Muscle of arm (tissue), 12 donors: ENCODE results near the gene UGT8. TPM values are rescaled to one million over a fixed set of nuclear protein-coding genes. Genes with fewer than 3 reads are reported as not detected.
"Not testable (repeated sequence)": the region's sequence is repeated elsewhere in the genome, so short reads cannot be mapped to it uniquely, and the experiment has no call there.

Experiments
- DNase-seq: peaks from one replicate; pipeline ENCODE4 v3.0.0-alpha.2; 2013
- polyA plus RNA-seq, 12 donors: library from polyadenylated mRNA; unstranded; fragments of 120-200 nt; gene quantifications; one replicate each; pipeline ENCODE4 v1.2.1, GENCODE V29; 2013; ENCODE audit not compliant: insufficient read length in 12 of 12

UGT8 gene
- polyA plus RNA-seq, 12 donors: 0.31 to 14.6 (median 0.59) TPM; not detected in 1

DNA sequence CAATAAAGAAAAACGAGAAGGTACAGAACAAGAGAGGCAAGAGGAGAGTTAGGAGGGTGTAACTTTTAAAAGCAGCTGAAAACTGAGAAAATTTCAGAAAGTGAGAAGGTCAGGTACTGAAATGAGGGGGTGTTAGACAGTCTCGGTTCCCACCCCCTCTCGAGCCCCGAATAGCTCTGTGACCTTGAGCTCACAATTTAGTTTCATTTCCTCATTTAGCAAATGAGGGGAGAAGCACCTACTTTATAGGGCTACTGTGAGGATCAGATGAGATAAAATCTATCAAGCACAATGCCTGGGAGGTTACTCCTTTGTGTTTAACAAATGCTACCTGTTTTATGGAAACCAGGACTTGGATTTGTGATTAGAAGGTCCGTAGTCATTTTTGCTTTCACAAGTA is 4.9 kb downstream of the UGT8 start:
- DNase-seq: no peak

DNA sequence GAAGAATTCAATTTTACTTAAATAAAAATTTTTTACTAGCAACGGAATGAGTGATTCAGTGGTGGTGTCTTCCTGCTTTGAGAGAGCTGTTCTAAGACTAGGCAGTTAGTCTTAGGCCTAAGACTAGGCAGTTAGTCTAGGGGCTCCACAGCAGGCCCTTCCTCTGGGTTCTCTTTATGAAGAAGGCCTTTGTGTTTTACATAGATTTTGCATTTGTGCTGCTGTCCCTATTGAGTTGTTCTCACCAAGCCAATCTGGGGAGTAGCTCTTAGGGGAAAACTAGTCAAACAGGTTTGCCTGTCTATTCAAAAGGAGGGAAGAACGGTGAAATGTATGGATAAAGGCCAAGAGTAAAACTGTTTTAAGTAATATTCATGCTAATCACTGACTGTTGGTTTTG is 7.6 kb downstream of the UGT8 start:
- no peak for DNase-seq

DNA sequence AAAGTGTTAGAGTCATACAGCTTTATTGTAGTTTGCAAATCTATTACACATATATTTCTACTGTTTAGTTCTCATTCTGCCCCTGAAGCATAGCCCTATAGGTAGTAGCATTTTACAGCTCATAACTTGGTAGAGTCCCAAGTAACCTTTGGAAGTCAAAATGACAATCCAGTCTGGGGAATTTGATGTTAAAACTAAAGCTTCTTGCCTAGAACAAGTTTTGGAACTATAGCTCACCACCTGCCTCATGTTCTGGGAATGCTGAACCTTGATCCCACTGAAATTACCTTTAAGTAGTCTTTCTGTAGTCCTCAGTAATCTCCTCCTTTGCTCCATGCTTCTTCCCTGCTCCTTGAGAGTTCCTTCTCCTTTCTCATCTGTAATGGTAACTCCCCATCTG is 8.4 kb downstream of the UGT8 start:
- no peak for DNase-seq

DNA sequence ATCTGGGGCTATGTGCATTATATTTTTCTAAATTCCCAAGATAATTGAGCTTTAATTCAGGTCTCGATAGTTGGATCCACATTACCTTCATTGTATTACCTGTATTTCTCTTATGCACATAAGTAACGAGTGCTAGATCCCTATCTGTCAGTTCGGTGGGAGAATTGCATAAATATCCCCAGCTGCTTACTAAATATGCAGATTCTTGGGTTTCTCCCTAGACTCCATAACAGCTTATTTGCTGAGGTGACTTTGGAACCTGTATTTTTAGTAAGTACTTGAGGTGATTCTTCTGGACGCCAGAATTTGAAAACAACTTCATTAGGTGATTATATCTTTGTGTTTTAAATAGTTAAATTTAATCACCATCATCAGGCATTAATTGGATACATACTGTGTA is 15.0 kb downstream of the UGT8 start:
- DNase-seq: no peak

DNA sequence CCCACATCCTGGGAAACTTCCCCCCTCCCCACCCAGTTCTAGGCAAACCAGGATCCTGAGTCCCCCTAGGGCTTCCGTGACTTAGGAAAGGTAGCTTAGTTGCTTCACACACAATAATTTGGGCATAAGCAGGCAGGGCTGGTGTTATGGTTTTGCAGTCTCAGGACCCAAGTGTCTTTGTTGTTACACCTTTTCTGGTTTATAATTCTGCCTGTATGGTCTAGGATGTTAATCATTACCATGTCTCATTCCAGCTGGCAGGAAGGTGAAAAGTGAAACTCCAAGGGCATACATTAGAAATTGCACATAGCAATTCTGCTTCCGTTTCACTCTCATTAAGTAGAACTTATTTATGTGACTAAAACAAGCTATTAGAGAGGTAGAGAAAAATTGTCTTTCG is 16.8 kb downstream of the UGT8 start:
- no peak for DNase-seq

DNA sequence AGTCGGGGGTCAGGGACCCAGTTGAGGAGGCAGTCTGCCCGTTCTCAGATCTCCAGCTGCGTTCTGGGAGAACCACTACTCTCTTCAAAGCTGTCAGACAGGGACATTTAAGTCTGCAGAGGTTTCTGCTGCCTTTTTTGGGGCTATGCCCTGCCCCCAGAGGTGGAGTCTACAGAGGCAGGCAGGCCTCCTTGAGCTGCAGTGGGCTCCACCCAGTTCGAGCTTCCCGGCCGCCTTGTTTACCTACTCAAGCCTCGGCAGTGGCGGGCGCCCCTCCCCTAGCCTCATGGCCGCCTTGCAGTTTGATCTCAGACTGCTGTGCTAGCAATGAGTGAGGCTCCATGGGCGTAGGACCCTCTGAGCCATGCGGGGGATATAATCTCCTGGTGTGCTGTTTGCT is 17.4 kb downstream of the UGT8 start:
- DNase-seq: not testable (repeated sequence)

DNA sequence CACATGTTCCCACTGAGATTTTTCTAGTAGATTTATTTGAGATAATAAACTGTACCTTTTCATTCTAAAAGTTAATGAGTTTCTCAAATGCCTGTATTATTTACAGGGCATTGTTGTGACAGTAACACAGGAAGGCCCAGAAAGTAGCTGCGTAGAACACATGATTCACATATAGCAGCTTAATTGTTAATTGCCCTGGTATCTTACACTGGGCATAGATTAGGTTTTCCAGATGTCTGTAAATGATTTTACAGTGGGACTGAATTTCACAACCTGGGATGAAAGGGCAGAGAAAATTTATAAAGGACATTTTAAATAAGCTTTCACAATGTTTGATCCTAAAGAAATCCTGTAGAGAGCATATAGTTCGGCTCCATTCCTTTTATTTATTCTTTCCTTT is 27.6 kb downstream of the UGT8 start:
- no peak for DNase-seq

DNA sequence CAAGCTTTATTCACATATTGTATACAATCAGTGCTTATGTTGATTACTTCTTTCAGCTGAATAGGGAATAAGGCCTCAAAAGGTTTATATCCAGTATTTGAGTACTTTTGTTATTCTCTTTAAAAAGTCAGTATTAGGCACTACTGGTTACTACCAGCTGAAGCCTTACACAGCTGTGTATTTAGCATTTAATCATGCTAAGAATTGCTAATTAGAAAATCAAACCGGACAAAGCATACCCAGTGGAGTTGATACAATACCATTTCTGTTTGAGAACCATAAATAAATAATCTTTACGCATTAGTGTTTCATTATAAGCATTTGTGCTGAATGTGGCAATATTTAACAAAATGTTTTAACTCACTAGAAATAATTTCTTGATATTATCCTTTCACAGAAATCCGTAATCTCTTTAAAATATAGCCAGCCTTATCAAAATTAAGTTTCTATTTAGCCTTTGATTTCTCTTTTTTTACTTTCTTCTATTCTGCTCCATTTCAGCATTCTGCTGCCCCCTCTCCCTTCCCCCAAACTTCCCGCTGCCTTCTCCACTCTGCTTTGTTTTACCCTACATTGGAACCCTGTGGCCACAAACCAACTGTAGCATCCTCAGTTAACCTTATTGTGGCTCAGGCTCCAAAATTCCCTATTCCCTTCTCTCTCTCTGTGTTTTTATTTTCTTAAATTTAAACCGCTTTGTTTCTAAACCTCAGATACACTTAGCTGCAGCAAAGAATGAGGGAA is 37.8 kb downstream of the UGT8 start:
- no peak for DNase-seq

DNA sequence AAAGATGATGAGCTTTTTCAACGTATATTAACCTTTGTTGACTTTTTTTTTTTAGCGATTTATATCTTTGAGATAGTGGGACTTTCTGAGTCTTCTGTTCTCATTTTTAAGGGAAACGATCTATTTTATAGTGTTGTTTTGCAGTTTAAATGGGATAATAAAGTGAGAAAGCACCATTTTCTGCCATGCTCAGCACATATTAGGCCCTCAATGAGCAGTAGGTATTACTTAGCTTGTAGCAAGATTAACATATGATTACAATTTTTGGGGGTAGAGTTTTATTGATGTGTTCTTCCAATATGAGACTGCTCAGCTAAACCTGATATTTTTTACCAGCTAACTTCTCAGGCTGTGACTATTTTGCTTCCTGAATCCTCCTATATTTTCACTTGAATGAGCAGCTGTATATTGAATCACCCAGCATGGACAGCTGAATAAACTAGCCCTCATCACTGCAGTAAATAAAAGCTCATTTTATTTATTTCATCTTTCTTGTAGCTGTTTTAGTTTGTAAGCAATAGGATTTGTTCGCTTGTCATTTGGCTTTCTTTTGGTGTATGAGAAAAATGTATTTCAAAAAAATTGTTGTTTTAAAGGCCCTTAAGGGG is 43.7 kb downstream of the UGT8 start:
- no peak for DNase-seq

DNA sequence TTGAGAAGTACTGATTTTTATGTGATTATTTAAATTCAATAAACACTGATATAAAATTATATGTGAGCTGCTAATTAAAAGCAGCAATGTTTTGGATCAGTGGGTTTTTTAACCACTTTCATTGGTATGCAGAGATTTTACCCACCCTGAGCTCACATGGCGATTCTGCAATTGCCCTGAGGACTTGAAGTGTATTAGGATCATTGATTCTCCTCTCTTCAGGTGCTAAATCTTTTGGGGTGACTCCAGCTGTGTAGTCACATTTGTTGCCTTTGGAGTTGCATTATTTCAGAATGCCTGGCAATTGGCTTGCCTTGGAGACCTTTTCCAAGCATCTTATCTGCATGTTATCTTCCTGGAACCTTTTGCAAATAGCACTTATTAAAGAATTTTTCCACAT is 51.3 kb downstream of the UGT8 start:
- DNase-seq: no peak

DNA sequence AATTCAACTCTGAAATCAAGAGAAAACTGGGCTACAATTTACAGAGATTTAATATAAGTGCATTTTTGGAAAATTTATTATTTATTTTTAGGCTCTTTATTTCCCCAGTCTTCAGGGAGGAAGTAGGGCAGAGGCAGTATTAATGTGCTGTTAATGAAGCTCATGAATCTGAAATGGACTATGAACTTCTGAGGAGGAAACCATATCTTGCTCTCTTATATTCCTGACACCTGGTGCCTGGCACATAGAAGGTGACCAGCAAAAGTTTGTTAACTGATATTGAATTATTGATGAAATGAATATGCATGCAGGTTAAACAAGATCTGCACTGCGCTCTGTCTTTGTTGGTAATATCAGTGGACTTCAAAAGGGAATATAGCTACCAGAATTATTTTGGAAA is 55.1 kb downstream of the UGT8 start:
- no peak for DNase-seq

DNA sequence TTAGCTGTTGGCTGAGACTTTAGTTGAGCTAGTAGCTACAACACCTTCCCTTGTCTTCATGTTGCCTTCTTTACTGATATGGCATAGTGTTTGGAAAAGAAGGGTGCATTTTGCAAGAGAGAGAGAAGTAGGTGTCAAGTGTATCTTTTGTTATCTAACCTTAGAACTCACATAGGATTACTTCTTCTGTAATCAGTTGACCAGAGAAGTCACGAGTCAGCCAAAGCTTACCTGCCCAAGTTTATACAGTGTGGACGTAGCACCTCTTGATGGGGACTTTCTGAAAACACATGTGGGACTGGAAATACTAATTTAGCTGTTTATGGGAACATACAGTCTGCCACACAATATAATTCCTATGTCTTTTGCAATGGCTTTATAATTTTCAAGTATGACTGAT is 56.0 kb downstream of the UGT8 start:
- no peak for DNase-seq

DNA sequence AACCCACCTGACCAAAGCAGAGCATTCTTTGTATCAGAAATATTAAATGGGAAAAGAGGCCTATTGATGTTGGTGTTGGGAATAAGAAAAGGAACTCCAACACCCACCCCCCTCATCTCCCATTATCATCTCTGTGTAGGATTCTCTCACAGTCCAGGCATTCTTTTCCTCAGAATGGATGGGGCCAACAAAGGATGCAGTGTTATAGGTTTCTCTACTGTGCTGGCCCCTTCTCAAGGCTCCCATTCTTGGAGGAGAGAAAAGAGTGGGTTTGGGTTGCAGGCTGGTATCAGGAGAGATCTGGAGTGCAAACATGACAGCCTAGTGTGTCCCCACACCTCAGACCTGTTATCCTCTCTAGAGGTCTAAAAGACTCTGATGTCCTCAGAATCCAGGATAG is 59.6 kb downstream of the UGT8 start:
- no peak for DNase-seq

DNA sequence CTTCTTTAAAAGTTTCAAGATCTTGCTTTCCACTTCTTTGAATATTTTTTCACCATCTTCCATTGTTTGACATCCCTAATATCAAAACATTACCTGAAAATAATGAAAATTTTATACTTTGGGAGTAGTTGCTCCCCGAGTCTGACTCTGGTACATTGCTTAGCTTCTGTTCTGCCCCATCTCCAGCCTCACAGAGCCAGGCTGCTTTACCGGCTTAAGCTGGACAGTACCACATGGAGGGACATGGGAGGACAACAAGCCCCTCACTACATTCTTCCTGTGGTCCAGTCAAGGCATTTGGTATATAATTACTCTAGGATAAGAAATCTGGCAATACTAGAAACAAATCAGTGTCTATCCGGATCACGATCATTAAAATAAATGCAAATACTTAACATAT is 60.2 kb downstream of the UGT8 start:
- no peak for DNase-seq

DNA sequence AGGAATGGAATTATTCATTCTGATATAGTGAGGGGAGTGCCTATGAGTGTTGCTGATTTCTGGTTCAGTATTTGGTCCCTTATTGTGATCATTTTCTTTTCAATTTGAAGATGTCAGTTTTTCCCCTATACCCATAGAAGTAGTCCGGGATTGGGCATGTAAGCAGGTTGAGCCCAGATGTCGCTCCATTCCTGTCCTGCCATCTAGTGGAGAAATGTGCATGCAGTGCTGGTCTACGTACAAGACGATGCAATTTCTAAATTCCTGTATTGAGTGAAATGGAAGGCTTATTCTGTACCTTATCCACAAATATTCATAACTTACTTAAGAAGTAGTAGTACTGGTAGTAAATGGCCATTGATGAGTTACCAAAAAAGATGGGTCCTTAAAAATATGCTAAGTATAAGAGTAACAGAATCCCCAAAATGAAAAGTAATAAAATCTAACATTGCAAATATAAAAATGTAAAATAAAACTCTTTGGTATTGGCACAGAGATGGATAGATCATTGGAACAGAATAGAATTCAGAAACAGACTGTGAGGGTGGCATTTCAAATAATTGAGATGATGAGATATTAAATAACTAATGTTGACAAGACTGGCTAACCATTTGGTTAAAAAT is 60.9 kb downstream of the UGT8 start:
- DNase-seq: peak; percentile 57

DNA sequence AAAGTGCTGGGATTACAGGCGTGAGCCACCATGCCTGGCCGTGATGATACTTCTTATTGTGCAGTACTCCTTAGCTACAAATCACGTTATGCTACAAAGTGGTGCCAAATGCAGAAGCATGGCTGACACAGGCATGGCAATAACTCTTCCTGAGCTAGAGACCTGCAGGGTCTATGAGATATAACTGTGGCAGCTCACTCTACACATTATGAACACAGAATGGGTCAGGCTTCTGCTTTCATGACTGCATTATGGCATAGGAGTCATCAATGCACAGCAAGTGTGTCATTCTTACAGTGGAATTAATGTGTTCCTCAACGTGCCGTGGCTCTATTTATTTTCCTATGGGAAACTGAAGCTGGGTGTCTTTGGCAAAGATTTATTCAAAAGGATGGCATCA is 64.5 kb downstream of the UGT8 start:
- DNase-seq: no peak

DNA sequence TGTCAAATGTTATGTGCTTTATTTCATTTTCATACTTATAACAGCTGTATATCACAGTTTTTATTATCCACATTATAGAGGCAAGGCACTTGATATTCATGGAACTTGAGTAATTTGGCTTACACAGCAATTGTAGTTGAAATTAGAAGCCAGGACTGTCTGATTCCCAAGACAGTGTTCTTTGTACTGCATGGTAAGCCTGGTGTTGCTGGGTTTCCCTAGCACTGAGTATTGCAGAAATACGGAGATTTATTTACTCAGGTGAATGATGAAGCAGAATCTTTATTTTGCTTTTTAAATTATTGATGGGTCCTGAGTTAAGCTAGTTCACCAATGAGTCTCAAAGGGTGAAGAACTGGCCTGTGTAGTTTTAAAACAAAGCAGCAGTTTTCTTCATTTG is 70.0 kb downstream of the UGT8 start:
- no peak for DNase-seq

DNA sequence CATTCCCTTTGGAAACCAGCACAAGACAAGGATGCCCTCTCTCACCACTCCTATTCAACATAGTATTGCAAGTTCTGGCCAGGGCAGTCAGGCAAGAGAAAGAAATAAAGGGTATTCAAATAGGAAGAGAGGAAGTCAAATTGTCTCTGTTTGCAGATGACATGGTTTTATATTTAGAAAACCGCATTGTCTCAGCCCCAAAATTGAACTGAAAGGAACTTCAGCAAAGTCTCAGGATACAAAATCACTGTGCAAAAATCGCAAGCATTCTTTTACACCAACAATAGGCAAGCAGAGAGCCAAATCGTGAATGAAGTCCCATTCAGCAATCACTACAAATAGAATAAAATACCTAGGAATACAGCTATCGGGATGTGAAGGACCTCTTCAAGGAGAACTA is 72.1 kb downstream of the UGT8 start:
- not testable (repeated sequence) for DNase-seq

DNA sequence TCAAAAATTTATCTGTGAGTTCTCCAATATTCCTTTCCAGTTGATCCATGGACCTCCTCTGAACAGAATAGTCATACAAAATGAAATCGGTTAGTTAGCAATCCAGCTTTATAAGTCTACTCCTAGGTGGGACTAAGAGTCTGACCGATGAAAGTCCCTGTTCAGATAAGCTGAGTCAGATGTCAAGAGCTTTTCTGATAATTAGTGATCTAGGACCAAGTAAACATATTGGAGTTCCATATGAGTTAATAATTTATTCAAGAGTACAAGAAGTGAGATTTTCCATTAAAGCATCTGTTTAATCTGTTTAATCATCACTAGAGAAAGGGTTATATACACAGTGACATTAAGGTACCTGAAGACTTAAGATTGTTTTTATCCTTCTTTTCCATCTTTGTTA is 74.7 kb downstream of the UGT8 start:
- DNase-seq: no peak

DNA sequence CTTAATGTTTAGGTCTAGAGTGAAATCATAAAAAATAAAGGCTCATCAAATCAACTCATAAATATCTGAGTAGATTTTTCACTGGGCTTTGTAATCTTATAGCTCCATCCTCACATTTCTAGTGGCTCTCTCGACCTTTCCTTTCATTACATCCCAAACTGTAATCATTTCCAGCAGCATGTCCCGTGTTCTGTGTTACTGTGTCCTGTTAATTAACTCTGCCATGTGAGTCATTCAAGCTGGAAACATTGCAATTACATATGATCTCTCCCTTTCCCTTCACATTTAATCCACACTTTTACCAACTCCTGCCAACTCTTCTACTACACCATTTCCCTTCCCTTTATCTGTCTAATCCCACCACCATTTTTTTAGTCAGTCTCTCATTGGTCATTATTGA is 75.5 kb downstream of the UGT8 start:
- DNase-seq: no peak

DNA sequence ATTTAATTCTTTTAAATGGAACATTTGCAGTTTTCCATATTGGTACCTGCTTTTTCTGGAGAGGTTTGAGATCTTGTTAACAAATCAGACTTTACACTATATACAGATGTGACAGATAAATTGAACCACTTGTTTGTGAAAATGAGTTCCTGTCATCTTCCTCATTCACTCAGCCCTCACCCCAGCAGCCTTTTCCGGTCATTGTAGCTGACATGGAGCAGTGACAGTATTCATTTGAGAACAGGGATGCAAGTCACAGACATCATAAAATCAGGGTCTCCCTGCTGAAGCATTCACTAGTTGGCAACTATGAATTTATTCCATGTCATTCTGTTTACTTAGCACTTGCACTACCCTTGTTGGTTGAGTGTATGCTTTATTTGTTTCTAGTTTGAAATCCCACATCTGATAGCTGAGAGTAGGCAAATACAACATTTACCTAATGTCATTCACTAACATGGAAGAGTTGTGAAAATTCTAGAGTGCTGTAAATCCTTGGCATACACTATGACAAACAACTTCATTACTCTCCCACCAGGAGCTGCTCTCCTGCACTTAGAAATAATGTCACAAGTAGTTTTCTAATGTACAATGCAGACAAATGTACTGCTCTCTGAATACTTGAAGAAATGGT is 78.9 kb downstream of the UGT8 start:
- no peak for DNase-seq

DNA sequence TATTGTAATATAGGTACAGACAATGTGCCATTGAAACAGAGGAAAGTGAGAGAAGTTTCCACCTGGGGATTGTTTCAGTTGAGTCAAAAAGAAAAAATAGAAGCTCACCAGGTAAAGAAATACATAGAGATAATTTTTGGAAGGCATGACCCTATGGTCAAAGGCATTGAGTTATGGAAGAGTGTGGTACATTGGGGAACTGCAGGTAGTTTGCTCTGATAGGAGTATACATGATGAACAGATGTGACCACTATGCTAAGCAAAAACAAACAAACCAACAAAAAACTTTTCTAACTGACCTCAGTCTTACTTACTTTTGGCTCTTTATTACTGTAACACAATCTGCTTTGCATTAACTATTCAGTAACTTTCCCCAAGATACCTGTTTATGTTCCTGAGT is 85.9 kb downstream of the UGT8 start:
- no peak for DNase-seq

DNA sequence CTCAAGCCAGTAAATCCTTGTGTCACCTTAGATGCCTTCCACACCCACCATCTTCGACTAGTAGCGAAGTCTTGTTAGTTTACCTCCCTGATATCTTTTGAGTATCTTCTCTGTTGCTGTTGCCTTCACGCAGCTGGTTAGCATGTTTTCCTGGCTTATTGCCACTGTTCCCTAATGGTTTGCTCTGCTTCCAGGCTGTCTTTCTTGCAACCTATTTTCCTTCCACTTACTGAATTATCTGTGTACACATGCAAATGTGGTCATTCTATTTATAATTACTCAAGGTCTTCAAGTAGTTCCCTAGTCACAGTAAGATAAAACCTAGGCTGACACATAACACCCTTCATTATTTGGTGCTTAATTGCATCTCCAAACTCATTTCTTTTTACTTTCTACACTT is 89.5 kb downstream of the UGT8 start:
- peak; percentile 23 for DNase-seq
